ENCODE results near the gene GRXCR1.

GRXCR1 gene

GRCh38 chr4:42927946-42928345, 35.4 kb downstream of the GRXCR1 start:
- Histone ChIP-seq H3K36me3 (ENCODE audit: insufficient read depth, low read length) (no peaks in the 10 kb centered on the region), H3K4me3 (ENCODE audit: low read length, poor library complexity, severe bottlenecking) (no peak overlapping the region), H3K27me3 (ENCODE audit: insufficient read depth, low read length, poor library complexity, severe bottlenecking) (no peaks in the 10 kb centered on the region), H3K79me2 (ENCODE audit: insufficient read depth, low read length) (no peaks in the 10 kb centered on the region), H3K9me2 (replicated peaks; ENCODE audit: low read depth, low read length) (no peaks in the 10 kb centered on the region), H4K20me1 (ENCODE audit: insufficient read depth, low read length, poor library complexity, severe bottlenecking) (no peaks in the 10 kb centered on the region), H3K9ac (ENCODE audit: low read depth, low read length, poor library complexity, severe bottlenecking) (no peak overlapping the region), H3K9me3 (ENCODE audit: insufficient read depth, low read depth, low read length) (no peaks in the 10 kb centered on the region), H3K4me2 (ENCODE audit: low read depth, low read length, poor library complexity, severe bottlenecking) (no peak overlapping the region), H3F3A (ENCODE audit: low read depth) (no peaks in the 10 kb centered on the region), H2AFZ (ENCODE audit: low read length) (no peak overlapping the region), H3K4me1 (ENCODE audit: insufficient read depth, low read length, poor library complexity, severe bottlenecking) (no peaks in the 10 kb centered on the region)
- TF ChIP-seq CTCF (conservative IDR thresholded peaks at IDR 0.05; ENCODE audit: low read length) (no peak), EZH2phosphoT487 (IDR thresholded peaks at IDR 0.05; ENCODE audit: borderline replicate concordance) (no peak)

- no peaks in the 10 kb centered on the region for H4K20me1 ChIP-seq (ENCODE audit: insufficient read depth, low read length, poor library complexity, severe bottlenecking)
- no peak overlapping the region for H3K4me2 ChIP-seq (ENCODE audit: low read depth, low read length, poor library complexity, severe bottlenecking)
- H3K9ac ChIP-seq (ENCODE audit: low read depth, low read length, poor library complexity, severe bottlenecking), result no peak overlapping the region
- no peaks in the 10 kb centered on the region for H3K27me3 ChIP-seq (ENCODE audit: insufficient read depth, low read length, poor library complexity, severe bottlenecking)
- TF ChIP-seq CTCF (conservative IDR thresholded peaks at IDR 0.05; ENCODE audit: low read length) (no peak), EZH2phosphoT487 (IDR thresholded peaks at IDR 0.05; ENCODE audit: borderline replicate concordance) (no peak)
- no peak overlapping the region for H2AFZ ChIP-seq (ENCODE audit: low read length)
- H3F3A ChIP-seq (ENCODE audit: low read depth), result no peaks in the 10 kb centered on the region
- H3K9me3 ChIP-seq (ENCODE audit: insufficient read depth, low read depth, low read length), result no peaks in the 10 kb centered on the region
- no peaks in the 10 kb centered on the region for H3K79me2 ChIP-seq (ENCODE audit: insufficient read depth, low read length)
- H3K4me3 ChIP-seq (ENCODE audit: low read length, poor library complexity, severe bottlenecking), result no peak overlapping the region
- no peaks in the 10 kb centered on the region for H3K9me2 ChIP-seq (replicated peaks; ENCODE audit: low read depth, low read length)
- H3K36me3 ChIP-seq (ENCODE audit: insufficient read depth, low read length), result no peaks in the 10 kb centered on the region
- no peaks in the 10 kb centered on the region for H3K4me1 ChIP-seq (ENCODE audit: insufficient read depth, low read length, poor library complexity, severe bottlenecking)
These were observed 36.1 kb downstream of the GRXCR1 start for GRCh38 chr4:42928582-42928981.

GRCh38 chr4:42942216-42942615, 49.7 kb downstream of the GRXCR1 start:
- Histone ChIP-seq H3K9me2 (replicated peaks; ENCODE audit: low read depth, low read length) (no peaks in the 10 kb centered on the region), H2AFZ (ENCODE audit: low read length) (no peak overlapping the region), H3K27me3 (ENCODE audit: insufficient read depth, low read length, poor library complexity, severe bottlenecking) (no peaks in the 10 kb centered on the region), H3F3A (ENCODE audit: low read depth) (no peaks in the 10 kb centered on the region), H3K9me3 (ENCODE audit: insufficient read depth, low read depth, low read length) (no peaks in the 10 kb centered on the region), H3K4me3 (ENCODE audit: low read length, poor library complexity, severe bottlenecking) (no peak overlapping the region), H4K20me1 (ENCODE audit: insufficient read depth, low read length, poor library complexity, severe bottlenecking) (no peaks in the 10 kb centered on the region), H3K36me3 (ENCODE audit: insufficient read depth, low read length) (no peaks in the 10 kb centered on the region), H3K9ac (ENCODE audit: low read depth, low read length, poor library complexity, severe bottlenecking) (no peak overlapping the region), H3K4me1 (ENCODE audit: insufficient read depth, low read length, poor library complexity, severe bottlenecking) (no peaks in the 10 kb centered on the region), H3K79me2 (ENCODE audit: insufficient read depth, low read length) (no peaks in the 10 kb centered on the region), H3K4me2 (ENCODE audit: low read depth, low read length, poor library complexity, severe bottlenecking) (no peak overlapping the region)
- TF ChIP-seq CTCF (conservative IDR thresholded peaks at IDR 0.05; ENCODE audit: low read length), result no peak
- TF ChIP-seq EZH2phosphoT487 (IDR thresholded peaks at IDR 0.05; ENCODE audit: borderline replicate concordance), result no peak

All from Loucy (cell line).